Ectodermal cell (in vitro differentiated cells): ENCODE results near the gene RPGRIP1L. TPM values are rescaled to one million over a fixed set of nuclear protein-coding genes. Genes with fewer than 3 reads are reported as not detected.
A peak's percentile ranks its signal among the peaks of the same experiment; 100 is the strongest.

Experiments used
- H3K27ac ChIP-seq: 2 replicates; pipeline ENCODE4 v1.7.0; 2013; ENCODE audit warnings: mild to moderate bottlenecking, low read depth, low read length; ENCODE audit not compliant: insufficient read depth, poor library complexity, severe bottlenecking
- H3K27me3 ChIP-seq: 2 replicates; pipeline ENCODE4 v1.7.0; 2013; ENCODE audit warnings: mild to moderate bottlenecking, low read length; ENCODE audit not compliant: insufficient read depth, control insufficient read depth, poor library complexity, severe bottlenecking
- H3K36me3 ChIP-seq: one replicate; pipeline ENCODE4 v1.7.0; 2013; ENCODE audit warnings: low read length; ENCODE audit not compliant: control insufficient read depth, insufficient read depth
- H3K4me1 ChIP-seq: one replicate; pipeline ENCODE4 v1.7.0; 2013; ENCODE audit warnings: low read length; ENCODE audit not compliant: control insufficient read depth, insufficient read depth
- H3K4me3 ChIP-seq: 2 replicates; pipeline ENCODE4 v1.7.0; 2013; ENCODE audit warnings: low read depth, low read length, control low read depth; ENCODE audit not compliant: insufficient read depth
- H3K9me3 ChIP-seq: 2 replicates; pipeline ENCODE4 v1.7.0; 2013; ENCODE audit warnings: mild to moderate bottlenecking, low read length, moderate library complexity; ENCODE audit not compliant: control insufficient read depth
- WGBS, 2 experiments: methylation state at CpG; one replicate each; pipeline ENCODE4 v1.1.7; 2013; ENCODE audit warnings: missing lambda C conversion rate in 2 of 2; 5-methylcytosine and 5-hydroxymethylcytosine counted together
- polyA plus RNA-seq, 4 experiments: library from polyadenylated mRNA; stranded (reverse); fragments of 50-300 nt; gene quantifications; one replicate each; pipeline ENCODE4 v1.2.3, GENCODE V29; 2013

Gene RPGRIP1L
- 23.6 TPM for polyA plus RNA-seq (2013, experiment 1 of 4)
- 23.1 TPM for polyA plus RNA-seq (2013, experiment 2 of 4)
- polyA plus RNA-seq (2013, experiment 3 of 4): 15.6 TPM
- 16.7 TPM for polyA plus RNA-seq (2013, experiment 4 of 4)

DNA sequence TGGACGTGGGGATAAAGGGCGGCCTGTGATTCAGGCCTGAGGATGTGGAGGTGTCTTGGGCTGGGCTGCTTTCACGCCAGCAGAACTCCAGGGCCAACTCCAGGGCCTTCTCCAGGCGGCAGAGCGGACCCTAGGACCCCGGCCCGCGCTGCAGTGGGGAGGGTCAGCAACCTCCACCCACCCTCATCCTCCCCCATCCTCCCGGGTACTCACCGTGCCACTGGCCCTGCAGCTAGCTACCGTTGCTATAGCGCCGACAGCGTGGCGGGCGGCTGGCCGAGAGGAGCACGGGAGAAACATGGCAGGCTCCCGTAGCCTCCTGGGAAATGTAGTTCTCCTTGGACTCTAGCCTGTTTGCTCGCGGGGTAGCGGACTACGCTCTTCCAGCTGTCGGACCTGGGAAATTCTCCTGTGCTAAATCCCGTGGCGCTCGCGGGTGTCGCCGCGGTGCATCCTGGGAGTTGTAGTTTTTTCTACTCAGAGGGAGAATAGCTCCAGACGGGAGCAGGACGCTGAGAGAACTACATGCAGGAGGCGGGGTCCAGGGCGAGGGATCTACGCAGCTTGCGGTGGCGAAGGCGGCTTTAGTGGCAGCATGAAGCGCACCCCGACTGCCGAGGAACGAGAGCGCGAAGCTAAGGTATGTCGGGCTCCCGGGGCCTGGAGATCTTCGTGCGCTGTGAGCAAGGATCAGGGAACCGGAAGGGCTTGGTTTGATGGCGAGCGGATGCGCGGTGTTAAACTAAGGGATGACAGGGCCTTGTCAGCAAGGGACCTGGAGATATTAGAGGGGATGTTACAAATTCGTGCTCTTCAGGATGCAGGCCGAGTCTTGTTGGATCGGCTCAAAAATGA is at the start of gene RPGRIP1L, which contains the start of gene FTO:
Gene RPGRIP1L, minus strand, starts transcription at position 270 of the 855 bp plus-strand sequence. CDS start 3,136 bp downstream, outside the sequence.
Gene FTO, plus strand, starts transcription at position 567 of the 855 bp plus-strand sequence.
- H3K36me3 ChIP-seq: no peaks in the 10 kb centered on the region
- peaks cover 2% of the 10 kb centered on the region for H3K9me3 ChIP-seq
- no peak within 1 kb of the TSS for H3K27ac ChIP-seq
- 1% methylated on average over 57 of the region's 57 CpGs for WGBS, 2 experiments
- peaks cover 6% of the 10 kb centered on the region for H3K4me1 ChIP-seq
- no peaks in the 10 kb centered on the region for H3K27me3 ChIP-seq
- peak within 1 kb of the TSS; percentile 91 for H3K4me3 ChIP-seq

DNA sequence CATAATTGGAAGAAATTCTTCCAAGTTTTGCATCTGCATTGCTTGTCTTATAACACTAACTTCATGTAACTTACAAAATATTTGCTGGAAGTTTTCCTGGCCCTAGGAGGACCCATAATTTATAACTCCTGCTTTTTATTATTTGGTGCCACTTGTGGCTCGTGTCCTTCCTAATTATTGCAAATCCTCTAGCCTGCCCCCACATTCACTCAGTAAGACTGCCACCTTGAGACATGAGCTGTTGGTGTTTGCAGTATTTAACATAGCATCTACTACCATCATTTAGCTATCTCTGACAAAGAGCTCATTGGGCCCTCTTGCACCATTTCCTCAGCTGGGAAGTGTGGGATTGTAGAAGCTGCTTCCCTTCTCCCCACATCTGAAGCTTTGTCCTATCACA is 49.8 kb upstream of the RPGRIP1L start:
- Histone ChIP-seq H3K27me3 (no peaks in the 10 kb centered on the region), H3K4me3 (no peak overlapping the region), H3K27ac (no peak overlapping the region), H3K4me1 (peaks cover 26% of the 10 kb centered on the region), H3K9me3 (no peaks in the 10 kb centered on the region), H3K36me3 (no peaks in the 10 kb centered on the region)
- 67 to 76% methylated on average over 1 of the region's 1 CpG for WGBS, 2 experiments

DNA sequence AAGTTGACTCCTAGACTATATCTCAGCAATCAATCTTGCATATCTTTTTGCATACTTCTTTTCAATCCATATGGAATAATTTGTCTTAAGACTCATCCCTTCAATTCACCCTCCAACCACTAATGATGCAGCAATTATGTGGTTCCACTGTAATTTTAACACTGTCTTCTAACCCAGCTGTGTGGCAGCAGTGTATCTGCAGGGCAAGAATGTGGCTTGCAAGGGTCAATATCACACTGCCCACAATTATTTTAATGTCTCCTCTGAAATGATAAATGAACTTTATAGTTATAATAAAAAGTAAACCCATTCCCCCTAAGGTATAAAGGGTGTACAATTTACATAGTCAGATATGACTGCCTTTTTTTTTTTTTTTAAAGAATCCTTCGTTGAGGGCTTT is 48.9 kb upstream of the RPGRIP1L start:
- no peaks in the 10 kb centered on the region for H3K9me3 ChIP-seq
- no peak overlapping the region for H3K27ac ChIP-seq
- WGBS, 2 experiments: 62 to 74% methylated on average over 1 of the region's 1 CpG
- H3K27me3 ChIP-seq: no peaks in the 10 kb centered on the region
- peaks cover 26% of the 10 kb centered on the region for H3K4me1 ChIP-seq
- no peaks in the 10 kb centered on the region for H3K36me3 ChIP-seq
- no peak overlapping the region for H3K4me3 ChIP-seq

GRCh38 chr16:53745753-53746266 is 42.2 kb upstream of the RPGRIP1L start:
- H3K4me1 ChIP-seq: no peaks in the 10 kb centered on the region
- no peak overlapping the region for H3K27ac ChIP-seq
- no peaks in the 10 kb centered on the region for H3K36me3 ChIP-seq
- no peaks in the 10 kb centered on the region for H3K27me3 ChIP-seq
- no peaks in the 10 kb centered on the region for H3K9me3 ChIP-seq
- H3K4me3 ChIP-seq: no peak overlapping the region
- WGBS, 2 experiments: 70 to 77% methylated on average over 3 to 4 of the region's 4 CpGs

DNA sequence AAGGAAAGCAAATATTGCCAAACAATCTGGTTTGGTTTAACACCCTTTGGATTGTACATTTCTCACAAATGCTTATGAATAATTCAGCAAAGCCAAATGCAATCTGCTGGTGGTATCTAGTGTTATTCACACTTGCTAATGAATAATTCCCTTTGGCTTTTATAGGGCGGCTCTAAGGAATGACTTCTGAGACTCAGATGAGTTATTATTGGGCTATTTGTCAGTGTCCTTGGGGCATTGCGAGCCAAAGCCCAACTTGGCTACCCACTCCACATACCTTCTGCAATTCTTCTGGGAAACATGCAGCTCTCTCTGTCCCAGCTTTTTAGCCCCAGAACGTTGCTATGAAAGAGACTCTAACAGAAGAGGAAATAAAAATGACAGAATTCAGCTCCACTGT is 41.4 kb upstream of the RPGRIP1L start:
- Histone ChIP-seq H3K36me3 (no peaks in the 10 kb centered on the region), H3K4me3 (no peak overlapping the region), H3K9me3 (no peaks in the 10 kb centered on the region), H3K27me3 (no peaks in the 10 kb centered on the region), H3K4me1 (no peaks in the 10 kb centered on the region), H3K27ac (no peak overlapping the region)
- WGBS, 2 experiments: 79 to 84% methylated on average over 3 of the region's 3 CpGs

GRCh38 chr16:53744449-53744848 is 40.8 kb upstream of the RPGRIP1L start:
- no peak overlapping the region for H3K27ac ChIP-seq

GRCh38 chr16:53743149-53743566 is 39.5 kb upstream of the RPGRIP1L start:
- WGBS, 2 experiments: 67 to 79% methylated on average over 3 of the region's 3 CpGs
- Histone ChIP-seq H3K4me3 (no peak overlapping the region), H3K27ac (no peak overlapping the region), H3K27me3 (no peaks in the 10 kb centered on the region), H3K4me1 (no peaks in the 10 kb centered on the region), H3K36me3 (no peaks in the 10 kb centered on the region), H3K9me3 (no peaks in the 10 kb centered on the region)

More at GRCh38 chr16:53744449-53744848, 40.8 kb upstream of the RPGRIP1L start:
- Histone ChIP-seq H3K4me1 (no peaks in the 10 kb centered on the region), H3K36me3 (no peaks in the 10 kb centered on the region), H3K27me3 (no peaks in the 10 kb centered on the region), H3K4me3 (no peak overlapping the region), H3K9me3 (no peaks in the 10 kb centered on the region)
- WGBS, 2 experiments: 76 to 84% methylated on average over 3 of the region's 3 CpGs

GRCh38 chr16:53741546-53741945 is 37.9 kb upstream of the RPGRIP1L start:
- Histone ChIP-seq H3K27me3 (no peaks in the 10 kb centered on the region), H3K4me3 (no peak overlapping the region), H3K27ac (no peak overlapping the region), H3K9me3 (no peaks in the 10 kb centered on the region), H3K4me1 (no peaks in the 10 kb centered on the region), H3K36me3 (no peaks in the 10 kb centered on the region)
- WGBS, 2 experiments: 92 to 99% methylated on average over 2 of the region's 2 CpGs

DNA sequence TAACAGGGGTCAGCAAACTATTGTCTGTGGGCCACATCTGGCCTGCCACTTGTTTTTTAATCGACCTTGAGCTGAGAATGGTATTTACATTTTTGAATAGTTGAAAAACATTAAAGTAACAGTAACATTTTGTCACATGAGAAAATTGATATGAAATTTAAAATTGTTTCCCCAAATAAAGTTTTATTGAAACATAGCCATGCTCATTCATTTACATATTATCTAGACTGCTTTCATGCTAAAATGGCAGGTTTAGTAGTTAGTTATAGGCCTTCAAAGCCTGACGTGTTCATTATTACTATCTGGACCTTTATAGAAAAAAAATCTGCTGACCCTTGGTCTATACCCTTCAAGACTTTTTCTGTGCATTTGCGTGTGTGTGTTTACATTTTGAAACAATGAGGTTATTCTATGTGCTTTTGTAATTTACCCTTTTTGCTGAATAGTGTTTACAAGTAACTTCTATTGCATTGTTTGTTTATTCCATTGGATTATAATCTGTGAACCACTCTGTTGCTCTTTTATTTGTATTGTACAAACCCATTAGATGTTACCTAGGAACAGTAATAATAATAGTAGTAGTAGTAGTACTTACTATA is 37.4 kb upstream of the RPGRIP1L start:
- Histone ChIP-seq H3K9me3 (no peaks in the 10 kb centered on the region), H3K27ac (no peak overlapping the region), H3K4me3 (no peak overlapping the region), H3K27me3 (no peaks in the 10 kb centered on the region), H3K4me1 (no peaks in the 10 kb centered on the region), H3K36me3 (no peaks in the 10 kb centered on the region)
- WGBS, 2 experiments: 90 to 91% methylated on average over 2 to 3 of the region's 3 CpGs

DNA sequence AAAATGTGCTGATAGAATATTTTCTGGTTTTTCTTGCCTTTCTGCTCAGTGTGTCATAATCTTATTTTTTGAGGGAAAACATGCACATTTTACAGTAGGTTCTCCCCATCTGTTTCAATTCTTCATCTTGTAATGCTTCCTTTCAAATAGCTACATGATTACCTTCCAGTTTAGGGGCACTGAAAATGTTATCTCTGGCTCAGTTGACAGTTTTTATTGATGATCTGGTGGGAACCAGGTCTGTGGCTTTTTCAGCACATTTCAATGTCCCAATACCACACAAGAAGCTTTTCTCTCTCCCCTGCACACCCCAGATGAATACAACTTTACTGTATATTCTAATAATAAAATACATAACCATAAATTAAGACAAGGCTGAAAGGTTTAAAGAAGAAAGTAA is 36.8 kb upstream of the RPGRIP1L start:
- Histone ChIP-seq H3K27me3 (no peaks in the 10 kb centered on the region), H3K27ac (no peak overlapping the region), H3K4me1 (no peaks in the 10 kb centered on the region), H3K4me3 (no peak overlapping the region), H3K9me3 (no peaks in the 10 kb centered on the region), H3K36me3 (no peaks in the 10 kb centered on the region)
